Stomach smooth muscle (tissue), 2 donors: ENCODE data around the gene LTBP4.
"Not testable (repeated sequence)": the region's sequence is repeated elsewhere in the genome, so short reads cannot be mapped to it uniquely, and the experiment has no call there.

Experiments
- H3K27ac ChIP-seq: one replicate; pipeline ENCODE4 v1.7.0; 2013; ENCODE audit warnings: mild to moderate bottlenecking, low read length, inconsistent platforms
- H3K27me3 ChIP-seq, 2 donors: one replicate each; pipeline ENCODE4 v1.7.0; 2013; ENCODE audit warnings: low read length in 2 of 2; ENCODE audit not compliant: insufficient read depth in 2 of 2, control insufficient read depth in 1 of 2
- H3K36me3 ChIP-seq, 2 donors: one replicate each; pipeline ENCODE4 v1.7.0; 2013; ENCODE audit warnings: low read length in 2 of 2; ENCODE audit not compliant: control insufficient read depth in 2 of 2, insufficient read depth in 2 of 2
- H3K4me1 ChIP-seq: one replicate; pipeline ENCODE4 v1.7.0; 2013; ENCODE audit warnings: low read length; ENCODE audit not compliant: control insufficient read depth, insufficient read depth
- H3K4me3 ChIP-seq, 2 donors: one replicate each; pipeline ENCODE4 v1.7.0; 2013; ENCODE audit warnings: low read length in 2 of 2
- H3K9ac ChIP-seq, 2 donors: one replicate each; pipeline ENCODE4 v1.7.0; 2013; ENCODE audit warnings: low read length in 2 of 2, mild to moderate bottlenecking in 1 of 2
- H3K9me3 ChIP-seq, 2 donors: one replicate each; pipeline ENCODE4 v1.7.0; 2013; ENCODE audit warnings: low read length in 2 of 2; ENCODE audit not compliant: control insufficient read depth in 2 of 2
- donor health status: healthy.
- donor health status: Pancreatic carcinoma.

LTBP4 gene

DNA sequence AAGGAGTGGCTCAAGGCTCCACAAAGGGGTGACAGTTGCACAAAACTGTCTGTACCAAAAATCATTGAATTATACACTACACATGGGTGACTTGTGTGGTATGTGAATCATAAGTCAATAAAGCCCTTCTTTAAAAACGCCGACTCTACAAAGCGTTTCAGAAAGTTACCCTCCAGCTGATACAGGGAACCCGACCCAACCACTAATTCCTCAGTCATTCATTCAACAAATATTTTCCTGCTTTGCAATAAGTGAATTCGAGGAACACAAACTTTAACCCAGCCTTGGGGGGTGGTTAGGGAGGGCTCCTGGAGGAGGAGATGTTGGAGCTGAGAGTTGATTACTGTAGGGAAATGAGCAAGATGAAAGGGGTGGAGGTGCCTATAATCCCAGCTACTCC lies 32.0 kb downstream of the LTBP4 start:
- H3K27ac ChIP-seq, result no peak overlapping the region
- H3K27me3 ChIP-seq, result no peaks in the 10 kb centered on the region
- H3K9me3 ChIP-seq, result no peaks in the 10 kb centered on the region
- H3K9ac ChIP-seq, result no peak overlapping the region
- H3K4me1 ChIP-seq, result peaks cover 10% of the 10 kb centered on the region
- peaks cover 0 to 2% of the 10 kb centered on the region in 2 donors for H3K36me3 ChIP-seq
- no peak overlapping the region for H3K4me3 ChIP-seq

DNA sequence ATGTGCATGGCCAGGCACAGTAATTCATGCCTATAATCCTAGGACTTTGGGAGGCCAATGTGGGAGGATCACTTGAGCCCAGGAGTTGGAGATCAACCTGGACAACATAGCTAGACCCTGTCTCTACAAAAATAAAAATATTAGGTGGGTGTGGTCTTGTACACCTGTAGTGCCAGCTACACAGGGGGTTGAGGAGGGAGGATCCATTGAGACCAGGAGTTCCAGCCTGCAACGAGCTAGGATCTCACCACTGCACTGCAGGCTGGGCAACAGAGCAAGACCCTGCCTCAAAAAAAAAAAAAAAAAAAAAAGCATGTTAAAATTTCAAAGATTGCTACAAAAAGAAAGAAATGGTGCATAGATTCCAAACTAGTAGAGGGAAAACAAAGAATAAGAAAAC lies 37.2 kb downstream of the LTBP4 start:
- Histone ChIP-seq H3K9me3 (no peaks in the 10 kb centered on the region), H3K4me3 (no peak overlapping the region), H3K27me3 (no peaks in the 10 kb centered on the region), H3K27ac (no peak overlapping the region), H3K36me3 (no peaks in the 10 kb centered on the region), H3K9ac (no peak overlapping the region), H3K4me1 (peaks cover 18% of the 10 kb centered on the region)

DNA sequence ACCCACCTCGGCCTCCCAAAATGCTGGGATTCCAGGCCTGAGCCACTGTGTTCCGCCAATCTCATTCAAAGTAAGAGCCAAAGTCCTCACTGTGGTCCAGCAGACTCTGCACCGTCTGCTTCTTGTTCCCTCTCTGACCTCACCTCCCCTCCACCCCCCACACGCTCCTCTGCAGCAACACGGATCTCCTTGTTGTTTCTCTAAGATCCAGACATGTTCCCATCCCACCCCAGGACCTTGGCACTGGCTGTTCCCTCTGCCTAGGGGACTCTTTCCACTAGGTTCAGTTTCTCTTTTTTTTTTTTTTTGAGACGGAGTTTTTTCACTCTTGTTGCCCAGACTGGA lies 38.4 kb downstream of the LTBP4 start:
- no peak overlapping the region for H3K9ac ChIP-seq
- H3K27ac ChIP-seq, result no peak overlapping the region
- H3K4me1 ChIP-seq, result peaks cover 10% of the 10 kb centered on the region
- no peaks in the 10 kb centered on the region for H3K36me3 ChIP-seq
- no peaks in the 10 kb centered on the region for H3K9me3 ChIP-seq
- no peak overlapping the region for H3K4me3 ChIP-seq
- H3K27me3 ChIP-seq, result no peaks in the 10 kb centered on the region

DNA sequence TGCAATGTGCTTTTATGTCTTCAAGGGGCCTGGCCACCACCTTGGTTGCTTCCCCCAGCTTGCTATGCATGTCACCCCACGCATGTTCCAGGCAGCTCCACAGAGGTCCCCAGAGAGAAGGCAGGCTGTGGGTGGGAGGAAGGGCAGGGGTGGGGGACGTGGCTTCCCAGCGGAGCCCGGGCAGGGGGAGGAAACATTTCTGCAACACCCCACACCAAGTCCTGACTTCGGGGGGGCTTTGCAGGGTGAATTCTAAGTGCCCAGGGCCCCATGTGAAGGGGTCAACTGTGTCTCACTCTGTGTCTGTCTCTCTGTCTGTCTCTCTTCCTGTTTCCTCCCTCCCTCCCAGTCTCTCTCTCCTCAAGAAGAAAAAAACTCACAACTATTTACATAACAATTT lies 39.6 kb downstream of the LTBP4 start:
- no peak overlapping the region for H3K4me3 ChIP-seq
- H3K27ac ChIP-seq, result peak overlapping the region; percentile 46
- H3K36me3 ChIP-seq, result no peaks in the 10 kb centered on the region

DNA sequence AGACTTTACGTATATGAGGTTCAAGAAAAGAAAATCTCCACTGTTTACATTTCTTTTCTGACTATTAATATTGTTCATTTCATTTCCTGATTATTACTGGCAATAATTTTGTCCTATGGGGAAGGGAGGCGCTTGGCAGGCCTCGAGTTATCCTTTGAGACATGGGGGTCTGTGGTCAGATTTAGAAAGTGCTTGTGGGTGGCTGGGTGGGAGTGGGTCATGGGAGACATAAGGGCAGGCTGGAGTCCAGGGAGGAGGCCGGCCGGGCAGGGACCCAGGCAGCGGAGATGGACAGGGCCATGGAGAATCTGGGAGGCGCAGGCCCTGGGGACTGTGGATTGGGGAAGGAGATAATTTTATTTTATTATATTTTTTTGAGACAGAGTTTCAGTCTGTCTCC lies 40.1 kb downstream of the LTBP4 start:
- H3K27me3 ChIP-seq, result no peaks in the 10 kb centered on the region
- H3K27ac ChIP-seq, result no peak overlapping the region
- H3K9me3 ChIP-seq, result no peaks in the 10 kb centered on the region
- H3K4me1 ChIP-seq, result peaks cover 18% of the 10 kb centered on the region
- H3K4me3 ChIP-seq, result no peak overlapping the region
- H3K36me3 ChIP-seq, result no peaks in the 10 kb centered on the region
- peak overlapping the region in 1 of 2 donors; percentile 22 for H3K9ac ChIP-seq

More for the DNA sequence above, 39.6 kb downstream of the LTBP4 start:
- Histone ChIP-seq H3K27me3 (no peaks in the 10 kb centered on the region), H3K9me3 (no peaks in the 10 kb centered on the region), H3K9ac (no peak overlapping the region), H3K4me1 (peaks cover 17% of the 10 kb centered on the region)

DNA sequence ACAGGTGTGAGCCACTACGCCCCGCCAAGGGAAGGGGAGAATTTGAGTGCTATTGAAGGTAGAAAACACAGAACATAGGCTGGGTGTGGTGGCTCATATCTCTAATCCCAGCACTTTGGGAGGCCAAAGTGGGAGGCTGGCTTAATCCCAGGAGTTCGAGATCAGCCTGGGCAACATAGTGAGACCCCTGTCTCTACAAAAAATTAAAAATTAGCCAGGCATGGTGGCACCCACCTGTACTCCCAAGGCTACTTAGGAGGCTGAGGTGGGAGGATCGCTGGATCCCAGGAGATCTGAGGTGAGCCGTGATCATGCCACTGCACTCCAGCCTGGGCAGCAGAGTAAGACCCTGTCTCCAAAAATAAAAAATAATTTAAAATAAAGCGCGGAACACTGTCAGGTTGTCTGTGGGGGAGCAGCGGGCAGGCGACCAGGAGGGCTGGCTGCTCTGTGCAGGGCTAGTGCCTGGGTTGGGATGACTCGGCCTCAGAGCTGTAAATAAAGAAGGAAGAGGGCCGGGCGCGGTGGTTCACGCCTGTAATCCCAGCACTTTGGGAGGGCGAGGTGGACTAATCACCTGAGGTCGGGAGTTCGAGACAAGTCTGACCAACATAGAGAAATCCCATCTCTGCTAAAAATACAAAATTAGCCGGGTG lies 41.0 kb downstream of the LTBP4 start:
- Histone ChIP-seq H3K4me3 (no peak overlapping the region), H3K4me1 (peaks cover 21% of the 10 kb centered on the region), H3K27ac (no peak overlapping the region), H3K27me3 (no peaks in the 10 kb centered on the region), H3K36me3 (no peaks in the 10 kb centered on the region), H3K9ac (no peak overlapping the region), H3K9me3 (no peaks in the 10 kb centered on the region)

DNA sequence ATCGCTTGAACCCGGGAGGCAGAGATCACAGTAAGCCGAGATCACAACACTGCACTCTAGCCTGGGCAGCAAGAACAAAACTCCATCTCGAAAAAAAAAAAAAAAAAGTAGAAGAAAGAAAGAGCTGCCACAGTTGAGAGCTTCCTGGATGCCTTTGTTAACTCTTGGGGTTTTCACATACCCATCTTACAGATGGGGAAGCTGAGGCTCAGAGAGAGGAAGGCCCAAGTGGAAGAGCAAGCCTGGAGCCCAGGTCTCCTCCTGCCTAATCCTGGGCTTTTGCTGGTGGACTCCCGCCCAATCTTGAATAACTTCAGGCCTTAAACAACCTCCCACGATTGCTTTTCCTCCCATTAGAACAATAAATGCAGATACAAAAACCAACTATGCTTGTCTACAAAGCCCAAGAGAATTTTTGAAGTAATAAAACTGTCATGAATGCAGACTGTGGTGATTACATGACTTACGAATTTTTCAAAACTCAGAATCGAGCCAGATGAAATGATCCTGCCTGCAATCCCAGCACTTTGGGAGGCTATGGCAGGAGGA lies 41.7 kb downstream of the LTBP4 start:
- H3K9ac ChIP-seq, result no peak overlapping the region
- no peak overlapping the region for H3K27ac ChIP-seq
- H3K36me3 ChIP-seq, result no peaks in the 10 kb centered on the region
- H3K27me3 ChIP-seq, result no peaks in the 10 kb centered on the region
- no peaks in the 10 kb centered on the region for H3K9me3 ChIP-seq
- no peak overlapping the region for H3K4me3 ChIP-seq
- H3K4me1 ChIP-seq, result peaks cover 21% of the 10 kb centered on the region

DNA sequence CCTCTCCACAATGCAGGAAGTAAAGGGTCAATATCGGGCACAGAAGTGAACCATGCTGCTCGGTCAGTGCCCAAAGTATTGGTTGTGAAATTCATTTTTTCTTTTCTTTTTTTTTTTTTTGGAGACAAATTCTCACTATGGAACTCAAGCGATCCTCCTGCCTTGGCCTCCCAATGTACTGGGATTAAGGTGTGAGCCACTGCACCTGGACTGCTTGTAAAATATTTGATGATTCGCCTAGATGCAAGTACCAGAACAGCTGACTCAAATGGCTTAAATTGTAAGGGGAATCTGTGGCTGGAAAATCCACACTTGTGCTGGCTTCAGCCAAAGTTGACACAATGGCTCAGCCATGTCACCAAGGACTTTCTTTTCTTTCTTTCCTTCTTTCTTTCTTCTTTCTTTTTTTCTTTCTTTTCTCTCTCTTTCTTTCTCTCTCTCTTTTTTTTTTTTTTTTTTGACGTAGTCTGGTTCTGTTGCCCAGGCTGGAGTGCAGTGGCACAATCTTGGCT lies 45.6 kb downstream of the LTBP4 start:
- H3K27ac ChIP-seq, result peak overlapping the region; percentile 88
- no peaks in the 10 kb centered on the region for H3K36me3 ChIP-seq
- peak overlapping the region; percentile 42 to 44 for H3K9ac ChIP-seq
- H3K4me1 ChIP-seq, result peaks cover 23% of the 10 kb centered on the region
- H3K9me3 ChIP-seq, result no peaks in the 10 kb centered on the region
- H3K27me3 ChIP-seq, result no peaks in the 10 kb centered on the region
- peak overlapping the region; percentile 35 to 44 for H3K4me3 ChIP-seq

DNA sequence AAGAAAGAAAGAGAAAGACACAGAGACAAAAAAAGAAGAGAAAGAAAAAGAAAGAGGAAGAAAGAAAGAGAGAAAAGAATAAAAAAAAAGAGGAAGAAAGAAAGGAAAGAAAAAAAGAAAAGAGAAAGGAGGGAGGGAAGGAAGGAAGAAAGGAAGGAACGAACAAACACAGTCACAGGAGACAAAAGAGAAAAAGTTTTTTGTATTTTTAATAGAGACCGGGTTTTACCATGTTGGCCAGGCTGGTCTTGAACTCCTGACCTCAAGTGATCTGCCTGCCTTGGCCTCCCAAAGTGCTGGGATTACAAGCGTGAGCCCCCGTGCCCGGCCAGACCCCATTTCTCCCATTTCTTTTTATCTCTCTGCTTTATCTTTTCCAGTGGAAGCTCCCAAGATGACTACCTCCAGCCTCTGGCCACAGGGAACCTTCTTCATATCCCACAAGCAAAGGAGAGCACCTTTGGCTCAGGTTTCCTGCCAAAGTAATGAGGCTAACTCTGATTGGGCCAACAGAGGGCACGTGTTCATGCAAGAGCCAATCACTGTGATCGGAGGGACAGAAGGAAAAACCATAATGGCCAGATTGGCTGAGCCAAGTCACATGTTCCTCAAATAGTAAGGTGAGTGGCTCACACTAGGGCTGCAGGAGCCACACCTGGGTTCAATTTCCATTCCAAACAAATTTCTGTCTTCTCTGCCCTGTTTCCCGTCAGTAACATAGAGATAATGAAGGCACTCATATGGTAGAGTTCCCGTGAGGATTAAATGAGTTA lies 48.9 kb downstream of the LTBP4 start:
- H3K4me3 ChIP-seq, H3K36me3 ChIP-seq, H3K9ac ChIP-seq, H3K9me3 ChIP-seq, H3K27me3 ChIP-seq: not testable (repeated sequence)
- Histone ChIP-seq H3K4me1 (peaks cover 21% of the 10 kb centered on the region), H3K27ac (peak overlapping the region; percentile 71)

DNA sequence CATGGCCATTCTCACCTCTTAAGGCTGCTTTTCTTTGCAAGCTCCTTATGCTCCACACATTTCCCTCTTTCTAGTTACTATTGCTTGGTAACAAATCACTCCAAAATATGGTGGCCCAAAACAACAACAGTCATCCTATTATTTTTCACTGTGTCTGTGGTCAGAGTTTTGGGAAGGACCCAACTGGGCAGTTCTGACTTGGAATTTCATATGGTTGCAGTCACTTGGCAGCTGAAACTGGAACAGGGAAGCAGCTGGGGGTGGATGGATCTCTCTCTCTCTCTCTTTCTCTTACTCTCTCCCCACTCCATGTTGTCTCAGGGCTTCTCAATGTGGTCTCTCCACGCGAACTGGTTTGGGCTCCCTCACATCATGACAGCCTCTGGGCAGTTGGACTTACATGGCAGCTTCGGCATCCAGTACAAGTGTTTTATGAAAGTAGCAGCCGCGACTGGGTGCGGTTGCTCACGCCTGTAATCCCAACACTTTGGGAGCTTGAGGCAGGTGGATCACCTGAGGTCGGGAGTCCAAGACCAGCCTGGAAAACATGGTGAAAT lies 49.7 kb downstream of the LTBP4 start:
- Histone ChIP-seq H3K4me3 (no peak overlapping the region), H3K9me3 (no peaks in the 10 kb centered on the region), H3K27me3 (no peaks in the 10 kb centered on the region), H3K4me1 (peaks cover 15% of the 10 kb centered on the region), H3K27ac (peak overlapping the region; percentile 71), H3K36me3 (no peaks in the 10 kb centered on the region), H3K9ac (no peak overlapping the region)
